Measurements from ENCODE around the gene RSRC1. TPM values are rescaled to one million over a fixed set of nuclear protein-coding genes. Genes with fewer than 3 reads are reported as not detected.

RSRC1 gene
- polyA plus RNA-seq, 1 donor (not counting 4 experiments of a cell fraction or from before 2014, with no cell fraction given) = 11.1 TPM

- Histone ChIP-seq H3K27ac (ENCODE audit: control insufficient read depth, insufficient read depth, low read length) (no peak overlapping the region), H3K9me3 (ENCODE audit: control insufficient read depth, low read depth, low read length) (no peaks in the 10 kb centered on the region), H3K36me3 (ENCODE audit: control insufficient read depth in 2 of 2, extremely low read depth in 1 of 2, insufficient read depth in 2 of 2, low read length in 2 of 2) (no peaks in the 10 kb centered on the region), H3K4me3 (ENCODE audit: control insufficient read depth in 2 of 3, extremely low read depth in 1 of 3, insufficient read depth in 2 of 3, low read depth in 1 of 3, low read length in 3 of 3) (no peak overlapping the region), H3K79me2 (ENCODE audit: control insufficient read depth, insufficient read depth, low read length) (no peaks in the 10 kb centered on the region), H3K9ac (ENCODE audit: control insufficient read depth, extremely low read depth, insufficient read depth, low read length) (no peak overlapping the region), H3K4me1 (ENCODE audit: control insufficient read depth, extremely low read depth, insufficient read depth, low read length) (no peaks in the 10 kb centered on the region), H3K4me2 (ENCODE audit: control insufficient read depth, extremely low read depth, insufficient read depth, low read depth, low read length) (no peak overlapping the region), H3K27me3 (ENCODE audit: control insufficient read depth, extremely low read depth, insufficient read depth, low read length) (no peaks in the 10 kb centered on the region), H4K20me1 (ENCODE audit: control insufficient read depth, extremely low read depth, insufficient read depth, low read length) (no peaks in the 10 kb centered on the region), H2AFZ (ENCODE audit: control insufficient read depth, low read length) (no peak overlapping the region), H3K9me1 (ENCODE audit: control insufficient read depth, extremely low read depth, insufficient read depth, low read length) (no peaks in the 10 kb centered on the region)
- no peak for FAIRE-seq
- no peak for TF ChIP-seq CTCF (optimal IDR thresholded peaks at IDR 0.05 in 1 of 3, IDR thresholded peaks at IDR 0.05 in 1 of 3, conservative IDR thresholded peaks at IDR 0.05 in 1 of 3; ENCODE audit: extremely low read depth in 1 of 3, insufficient read depth in 2 of 3, low read length in 3 of 3)
- no peak for TF ChIP-seq EZH2 (IDR thresholded peaks at IDR 0.05; ENCODE audit: low read length)
- dilution Hi-C loops (cut with MboI; ENCODE audit: extremely low pct_ligation_motif_present, low sequenced_read_pairs) = no loop called here
- DNase-seq (ENCODE audit: low read depth, low spot score) = no peak
Observed at GRCh38 chr3:158453004-158453403, 343.1 kb downstream of the RSRC1 start.

GRCh38 chr3:158453865-158454264, 344.0 kb downstream of the RSRC1 start:
- Histone ChIP-seq H3K4me2 (ENCODE audit: control insufficient read depth, extremely low read depth, insufficient read depth, low read depth, low read length) (no peak overlapping the region), H3K9me1 (ENCODE audit: control insufficient read depth, extremely low read depth, insufficient read depth, low read length) (no peaks in the 10 kb centered on the region), H3K36me3 (ENCODE audit: control insufficient read depth in 2 of 2, extremely low read depth in 1 of 2, insufficient read depth in 2 of 2, low read length in 2 of 2) (no peaks in the 10 kb centered on the region), H2AFZ (ENCODE audit: control insufficient read depth, low read length) (no peak overlapping the region), H3K27me3 (ENCODE audit: control insufficient read depth, extremely low read depth, insufficient read depth, low read length) (no peaks in the 10 kb centered on the region), H3K79me2 (ENCODE audit: control insufficient read depth, insufficient read depth, low read length) (no peaks in the 10 kb centered on the region), H4K20me1 (ENCODE audit: control insufficient read depth, extremely low read depth, insufficient read depth, low read length) (no peaks in the 10 kb centered on the region), H3K9me3 (ENCODE audit: control insufficient read depth, low read depth, low read length) (no peaks in the 10 kb centered on the region), H3K4me1 (ENCODE audit: control insufficient read depth, extremely low read depth, insufficient read depth, low read length) (peaks cover 5% of the 10 kb centered on the region), H3K4me3 (ENCODE audit: control insufficient read depth in 2 of 3, extremely low read depth in 1 of 3, insufficient read depth in 2 of 3, low read depth in 1 of 3, low read length in 3 of 3) (no peak overlapping the region), H3K9ac (ENCODE audit: control insufficient read depth, extremely low read depth, insufficient read depth, low read length) (no peak overlapping the region), H3K27ac (ENCODE audit: control insufficient read depth, insufficient read depth, low read length) (no peak overlapping the region)
- dilution Hi-C loops (cut with MboI; ENCODE audit: extremely low pct_ligation_motif_present, low sequenced_read_pairs) = no loop called here
- DNase-seq (ENCODE audit: low read depth, low spot score) = no peak
- no peak for FAIRE-seq
- TF ChIP-seq CTCF (optimal IDR thresholded peaks at IDR 0.05 in 1 of 3, IDR thresholded peaks at IDR 0.05 in 1 of 3, conservative IDR thresholded peaks at IDR 0.05 in 1 of 3; ENCODE audit: extremely low read depth in 1 of 3, insufficient read depth in 2 of 3, low read length in 3 of 3) (no peak), EZH2 (IDR thresholded peaks at IDR 0.05; ENCODE audit: low read length) (no peak)

Measured in keratinocyte (primary cell).